OCI-LY3 (cell line): ENCODE measurements around the gene PRPF31.

Experiments
- H2AFZ ChIP-seq: fragments of 200-600, 300-600 bp; shearing (Covaris generic); 2 replicates; pipeline ENCODE4 v1.6.0; 2014; ENCODE audit warnings: antibody characterized with exemption, low read depth, low read length
- H3K27ac ChIP-seq: fragments of 200-600, 300-600 bp; sonication (generic); 2 replicates; pipeline ENCODE4 v1.5.1; 2014; ENCODE audit warnings: mild to moderate bottlenecking, low read length, moderate library complexity, mixed read lengths
- H3K27me3 ChIP-seq: fragments of 200-600, 300-600 bp; sonication (generic); 2 replicates; pipeline ENCODE4 v1.6.1; 2014; ENCODE audit warnings: low read depth, low read length, mixed read lengths
- H3K36me3 ChIP-seq: fragments of 200-600, 300-600 bp; sonication (generic); replicated peaks from 2 replicates; pipeline ENCODE3; 2014; ENCODE audit warnings: low read depth, low read length, mixed read lengths
- H3K4me1 ChIP-seq: fragments of 300-600, 200-600 bp; sonication (generic); 2 replicates; pipeline ENCODE4 v1.6.1; 2014; ENCODE audit warnings: low read length, mixed read lengths
- H3K4me2 ChIP-seq: fragments of 200-600, 300-600 bp; sonication (generic); 2 replicates; pipeline ENCODE4 v1.6.1; 2014; ENCODE audit warnings: low read length, mixed read lengths
- H3K4me3 ChIP-seq: fragments of 300-600, 200-600 bp; sonication (generic); 2 replicates; pipeline ENCODE4 v1.5.1; 2014; ENCODE audit warnings: antibody characterized with exemption, mild to moderate bottlenecking, low read length, moderate library complexity
- H3K79me2 ChIP-seq: fragments of 300-600, 200-600 bp; shearing (Covaris generic); 2 replicates; pipeline ENCODE4 v1.6.1; 2014; ENCODE audit warnings: mild to moderate bottlenecking, low read length, mixed read lengths
- H3K9ac ChIP-seq: fragments of 300-600, 200-600 bp; shearing (Covaris generic); 2 replicates; pipeline ENCODE4 v1.6.0; 2014; ENCODE audit warnings: mild to moderate bottlenecking, low read length, moderate library complexity
- H3K9me3 ChIP-seq: fragments of 200-600, 300-600 bp; shearing (Covaris generic); 2 replicates; pipeline ENCODE4 v1.6.1; 2014; ENCODE audit warnings: low read length, mixed read lengths; ENCODE audit not compliant: insufficient read depth
- H4K20me1 ChIP-seq: fragments of 200-600, 300-600 bp; sonication (generic); 2 replicates; pipeline ENCODE4 v1.6.1; 2016; ENCODE audit warnings: low read length, mixed read lengths; ENCODE audit not compliant: insufficient read depth
- CTCF ChIP-seq: fragments of 200-600, 300-600 bp; sonication (generic); IDR thresholded peaks from 2 replicates; pipeline ENCODE4 v1.5.1; 2014; ENCODE audit warnings: antibody characterized with exemption, low read length, low read depth
- EZH2phosphoT487 ChIP-seq: fragments of 200-600 bp; shearing (Covaris generic); IDR thresholded peaks from 2 replicates; pipeline ENCODE4 v1.6.1; 2018; ENCODE audit warnings: antibody characterized with exemption, mixed run types, low read depth

The PRPF31 gene

GRCh38 chr19:54129617-54129996 is 14.1 kb downstream of the PRPF31 start:
- Histone ChIP-seq H3K27ac (no peak overlapping the region), H2AFZ (no peak overlapping the region), H3K9me3 (no peaks in the 10 kb centered on the region), H4K20me1 (no peaks in the 10 kb centered on the region), H3K9ac (no peak overlapping the region), H3K79me2 (no peaks in the 10 kb centered on the region), H3K4me1 (no peaks in the 10 kb centered on the region), H3K4me3 (no peak overlapping the region), H3K4me2 (no peak overlapping the region), H3K36me3 (peaks cover 42% of the 10 kb centered on the region), H3K27me3 (no peaks in the 10 kb centered on the region)
- no peak for TF ChIP-seq EZH2phosphoT487
- TF ChIP-seq CTCF, result no peak

GRCh38 chr19:54133312-54133956 is 17.9 kb downstream of the PRPF31 start:
- H3K36me3 ChIP-seq, result peaks cover 23% of the 10 kb centered on the region
- H3K27me3 ChIP-seq, result no peaks in the 10 kb centered on the region
- H3K4me1 ChIP-seq, result peaks cover 7% of the 10 kb centered on the region
- no peaks in the 10 kb centered on the region for H3K9me3 ChIP-seq
- no peak overlapping the region for H3K9ac ChIP-seq
- peaks cover 1% of the 10 kb centered on the region; the same call in 1 of the 2 replicates for H4K20me1 ChIP-seq
- H3K4me2 ChIP-seq, result no peak overlapping the region
- H3K79me2 ChIP-seq, result peaks cover 8% of the 10 kb centered on the region
- H3K4me3 ChIP-seq, result no peak overlapping the region
- TF ChIP-seq CTCF, result no peak
- no peak for TF ChIP-seq EZH2phosphoT487
- H2AFZ ChIP-seq, result no peak overlapping the region
- no peak overlapping the region for H3K27ac ChIP-seq

GRCh38 chr19:54133957-54134590 is 18.5 kb downstream of the PRPF31 start:
- TF ChIP-seq EZH2phosphoT487 (no peak), CTCF (no peak)
- Histone ChIP-seq H3K79me2 (peaks cover 15% of the 10 kb centered on the region), H3K9ac (no peak overlapping the region)

GRCh38 chr19:54136086-54136863 is 20.7 kb downstream of the PRPF31 start:
- H2AFZ ChIP-seq, result peak overlapping the region; percentile 80
- TF ChIP-seq EZH2phosphoT487 (no peak), CTCF (no peak)
- no peak overlapping the region for H3K27ac ChIP-seq
- peaks cover 21% of the 10 kb centered on the region for H3K4me1 ChIP-seq
- H3K27me3 ChIP-seq, result no peaks in the 10 kb centered on the region
- H3K36me3 ChIP-seq, result peaks cover 20% of the 10 kb centered on the region
- peaks cover 29% of the 10 kb centered on the region for H4K20me1 ChIP-seq
- no peaks in the 10 kb centered on the region for H3K9me3 ChIP-seq
- peak overlapping the region; percentile 87 for H3K4me2 ChIP-seq
- peak overlapping the region; percentile 66 for H3K9ac ChIP-seq
- peaks cover 37% of the 10 kb centered on the region for H3K79me2 ChIP-seq
- H3K4me3 ChIP-seq, result peak overlapping the region; percentile 83

More at GRCh38 chr19:54133957-54134590, 18.5 kb downstream of the PRPF31 start:
- Histone ChIP-seq H2AFZ (no peak overlapping the region), H3K9me3 (no peaks in the 10 kb centered on the region), H3K4me3 (no peak overlapping the region), H3K4me2 (no peak overlapping the region), H4K20me1 (peaks cover 7% of the 10 kb centered on the region), H3K27me3 (no peaks in the 10 kb centered on the region), H3K4me1 (peaks cover 14% of the 10 kb centered on the region), H3K27ac (no peak overlapping the region), H3K36me3 (peaks cover 17% of the 10 kb centered on the region)
